Heart left ventricle (tissue), 16 donors: ENCODE measurements around the gene NKPD1. TPM values are rescaled to one million over a fixed set of nuclear protein-coding genes. Genes with fewer than 3 reads are reported as not detected.

Source experiments
- ATAC-seq, 4 donors: fragments of 200-7000 bp; cut with Tn5 transposase; one replicate each; pipeline ENCODE4 v1.9.1; 2020 to 2022; ENCODE audit warnings: moderate library complexity in 4 of 4, mild to moderate bottlenecking in 3 of 4, moderate number of reproducible peaks in 1 of 4
- DNase-seq, 5 donors: peaks; one replicate each; pipeline ENCODE4 v3.0.0-alpha.2; 2020
- H3K27ac ChIP-seq, 12 donors: fragments of 200-600 bp; sonication (generic) in 4 of 12; one replicate each; pipeline versions ENCODE4 v1.5.0 to v1.8.0; 2016 to 2022; ENCODE audit warnings: mild to moderate bottlenecking in 2 of 12
- H3K27me3 ChIP-seq, 9 donors: fragments of 200-600 bp; sonication (generic) in 2 of 9; one replicate each; pipeline versions ENCODE4 v1.5.1 to v1.8.0; 2016 to 2022; ENCODE audit warnings: mild to moderate bottlenecking in 3 of 9
- H3K36me3 ChIP-seq, 9 donors: fragments of 200-600 bp; sonication (generic) in 2 of 9; one replicate each; pipeline versions ENCODE4 v1.5.0 to v1.8.0; 2018 to 2022; ENCODE audit warnings: mild to moderate bottlenecking in 2 of 9
- H3K4me1 ChIP-seq, 12 donors: fragments of 200-600 bp; sonication (generic) in 4 of 12; one replicate each; pipeline versions ENCODE4 v1.5.0 to v1.8.0; 2016 to 2022; ENCODE audit warnings: mild to moderate bottlenecking in 3 of 12
- H3K4me3 ChIP-seq, 12 donors: fragments of 200-600 bp; sonication (generic) in 4 of 12; one replicate each; pipeline versions ENCODE4 v1.5.0 to v1.8.0; 2017 to 2022; ENCODE audit warnings: mild to moderate bottlenecking in 9 of 12, moderate library complexity in 4 of 12
- H3K9me3 ChIP-seq, 12 donors: fragments of 200-600 bp; sonication (generic) in 4 of 12; one replicate each; pipeline versions ENCODE4 v1.5.0 to v1.8.0; 2016 to 2022; ENCODE audit warnings: mild to moderate bottlenecking in 1 of 12
- CTCF ChIP-seq, 12 donors: fragments of 200-600 bp; sonication (generic) in 4 of 12; IDR thresholded peaks; one replicate each; pipeline versions ENCODE4 v1.5.0 to v1.8.0; 2018 to 2022; ENCODE audit warnings: antibody characterized with exemption in 12 of 12, mild to moderate bottlenecking in 5 of 12
- POLR2A ChIP-seq, 2 donors: fragments of 450-650 bp; IDR thresholded peaks; one replicate each; pipeline ENCODE4 v1.6.1; 2017; ENCODE audit warnings: antibody characterized with exemption in 2 of 2, mild to moderate bottlenecking in 2 of 2, moderate library complexity in 2 of 2
- WGBS, 4 donors: extraction: QIAGEN DNeasy Blood & Tissue Kit in 2 of 4; methylation state at CpG; one replicate each; pipeline versions ENCODE4 v1.1.5 to v1.1.7; 2013 to 2018; 5-methylcytosine and 5-hydroxymethylcytosine counted together
- intact Hi-C, 10 donors: fragments of 100-400 bp; cut with DNase I; formaldehyde crosslinking; loops; one replicate each; pipeline versions ENCODE4 v1.11.1 to v1.14.2; 2022
- polyA plus RNA-seq, 2 donors: library from polyadenylated mRNA; stranded (reverse); fragments of 200-250 nt; gene quantifications; one replicate each; pipeline ENCODE4 v1.2.3, GENCODE V29; 2013
- total RNA-seq, 9 donors: library from RNA; depleted of rRNA in 2 of 9; stranded (reverse); fragments of >200 nt in 2 of 9; fragmentation: NEBNext Ultra II Directional in 3 of 9; extraction: Animal tissue kit (Norgen Biotek cat#: 25700) in 3 of 9; gene quantifications; one replicate each; pipeline versions ENCODE4 v1.1.0 to v1.2.4, GENCODE V29; 2016 to 2023
- donor health status: ischemic (EF 13 %, LVEDD 7.1; RV severe dilation, severe dysfunction).
- donor health status: healthy with polysubstance abuse.
- donor health status: DM: no; HTN: yes; CAD: no.
- donor health status: DM: no; HTN: no; CAD: no.
- donor health status: ischemic (EF 25% LVEDD 6.9; RV normal size, moderate dysfunction).
- donor health status: ischemic (EF 25% LVEDD 5.7; RV mildly dilated, moderate dysfunction).
- donor health status: healthy.
- donor health status: DM: yes; HTN: yes; CAD: no.
- donor health status: ischemic (EF 35%, LVEDD 5.7; RV mildly dilated, moderate dysfunction).
- donor health status: nonischemic (EF 11% LVEDD 7.7; RV severe dilation, severe dysfunction).
- donor health status: DM: yes; HTN: yes; CAD: no.
- donor health status: PGD.
- donor health status: ischemic (EF 29% LVEDD 5.4; RV normal size, mild dysfunction).
- donor health status: nonischemic (EF 23%, LVEDD 6.1; RV moderate dilation, normal function).

Gene NKPD1
- total and polyA plus RNA-seq, 11 donors: 0.09 to 0.28 (median 0.14) TPM; not detected in 7

- no peak for TF ChIP-seq CTCF (IDR thresholded peaks at IDR 0.05)
- no peak for TF ChIP-seq POLR2A (IDR thresholded peaks at IDR 0.05)
- H3K4me1 ChIP-seq: peaks cover 0 to 32% (median 17%) of the 10 kb centered on the region in 12 donors
- ATAC-seq (no peak), DNase-seq (no peak)
- H3K4me3 ChIP-seq: no peak overlapping the region
- H3K9me3 ChIP-seq: no peaks in the 10 kb centered on the region
- no peak overlapping the region for H3K27ac ChIP-seq
- WGBS, 4 donors: 86 to 91% (median 87%) methylated on average over 4 of the region's 4 CpGs; no CpG with 5 or more reads in 1 of the 4 donors
- no peaks in the 10 kb centered on the region for H3K36me3 ChIP-seq
- no peaks in the 10 kb centered on the region for H3K27me3 ChIP-seq
- intact Hi-C loops: no loop called here
Measured at GRCh38 chr19:45114116-45114515, 46.7 kb downstream of the NKPD1 start.

- Histone ChIP-seq H3K36me3 (no peaks in the 10 kb centered on the region), H3K27me3 (no peaks in the 10 kb centered on the region), H3K9me3 (no peaks in the 10 kb centered on the region), H3K27ac (no peak overlapping the region), H3K4me1 (peaks cover 0 to 28% (median 15%) of the 10 kb centered on the region in 12 donors), H3K4me3 (no peak overlapping the region)
- DNase-seq (no peak), ATAC-seq (no peak)
- intact Hi-C loops: no loop called here
- TF ChIP-seq CTCF (IDR thresholded peaks at IDR 0.05) (no peak), POLR2A (IDR thresholded peaks at IDR 0.05) (no peak)
- 85 to 94% (median 86%) methylated on average over 8 to 9 of the region's 9 CpGs for WGBS, 4 donors
Measured at GRCh38 chr19:45113628-45114027, 47.2 kb downstream of the NKPD1 start.

- WGBS, 4 donors: 93 to 97% (median 94%) methylated on average over 10 to 11 of the region's 11 CpGs
- DNase-seq (no peak), ATAC-seq (no peak)
- no peak overlapping the region for H3K4me3 ChIP-seq
- no peaks in the 10 kb centered on the region for H3K36me3 ChIP-seq
- H3K4me1 ChIP-seq: peaks cover 0 to 16% (median 5%) of the 10 kb centered on the region in 12 donors
- no peaks in the 10 kb centered on the region for H3K27me3 ChIP-seq
- intact Hi-C loops: no loop called here
- H3K9me3 ChIP-seq: no peaks in the 10 kb centered on the region
- TF ChIP-seq CTCF (IDR thresholded peaks at IDR 0.05) (no peak), POLR2A (IDR thresholded peaks at IDR 0.05) (no peak)
- no peak overlapping the region for H3K27ac ChIP-seq
Measured at GRCh38 chr19:45112111-45112827, 48.5 kb downstream of the NKPD1 start.

Other genes with a start within 250 kb of the NKPD1 start
- gene APOC1, start 246.4 kb downstream of the NKPD1 start, total RNA-seq: 10 to 100 TPM in 2 of 9 donors, 1 to 10 TPM in 5, under 1 TPM in 1, not detected in 1; 0.83 to 84.7 (median 3.8) TPM
- gene APOC1, start 246.4 kb downstream of the NKPD1 start, polyA plus RNA-seq: 1 to 10 TPM; 1.1 to 2.1 TPM
- gene APOC4, start 218.7 kb downstream of the NKPD1 start, total RNA-seq: not detected
- gene APOC4, start 218.7 kb downstream of the NKPD1 start, polyA plus RNA-seq: not detected
- gene APOC2, start 214.9 kb downstream of the NKPD1 start, total RNA-seq: 1 to 10 TPM in 2 of 9 donors, under 1 TPM in 1, not detected in 6; 0.70 to 1.6 (median 1.3) TPM
- gene APOC2, start 214.9 kb downstream of the NKPD1 start, polyA plus RNA-seq: under 1 TPM in 1 of 2 donors, not detected in 1; 0.19 TPM
- 100 to 1,000 TPM in 3 of 9 donors, 10 to 100 TPM in 6; 89.2 to 118 (median 96.0) TPM for gene CLPTM1, start 205.6 kb downstream of the NKPD1 start, total RNA-seq
- gene CLPTM1, start 205.6 kb downstream of the NKPD1 start, polyA plus RNA-seq: 100 to 1,000 TPM in 1 of 2 donors, 10 to 100 TPM in 1; 90.9 to 120 TPM
- 10 to 100 TPM in 2 of 9 donors, 1 to 10 TPM in 7; 2.8 to 23.2 (median 6.7) TPM for gene RELB, start 159.5 kb downstream of the NKPD1 start, total RNA-seq
- gene RELB, start 159.5 kb downstream of the NKPD1 start, polyA plus RNA-seq: 10 to 100 TPM in 1 of 2 donors, 1 to 10 TPM in 1; 1.6 to 15.0 TPM
- gene CLASRP, start 121.9 kb downstream of the NKPD1 start, total RNA-seq: 10 to 100 TPM; 26.0 to 68.2 (median 32.4) TPM
- gene CLASRP, start 121.9 kb downstream of the NKPD1 start, polyA plus RNA-seq: 10 to 100 TPM; 25.8 to 47.5 TPM
- gene ZNF296, start 84.5 kb downstream of the NKPD1 start, total RNA-seq: 1 to 10 TPM in 1 of 9 donors, under 1 TPM in 6, not detected in 2; 0.16 to 1.2 (median 0.36) TPM
- under 1 TPM; 0.19 to 0.46 TPM for gene ZNF296, start 84.5 kb downstream of the NKPD1 start, polyA plus RNA-seq
- gene GEMIN7, start 81.7 kb downstream of the NKPD1 start, total RNA-seq: 10 to 100 TPM; 11.4 to 22.0 (median 17.0) TPM
- 10 to 100 TPM; 25.0 to 40.8 TPM for gene GEMIN7, start 81.7 kb downstream of the NKPD1 start, polyA plus RNA-seq
- 10 to 100 TPM; 16.0 to 33.7 (median 17.1) TPM for gene PPP1R37, start 67.8 kb downstream of the NKPD1 start, total RNA-seq
- 10 to 100 TPM; 24.0 to 27.9 TPM for gene PPP1R37, start 67.8 kb downstream of the NKPD1 start, polyA plus RNA-seq
- gene TRAPPC6A, start 17.3 kb upstream of the NKPD1 start, total RNA-seq: 10 to 100 TPM in 8 of 9 donors, 1 to 10 TPM in 1; 7.7 to 22.8 (median 18.6) TPM
- 10 to 100 TPM; 12.3 to 19.2 TPM for gene TRAPPC6A, start 17.3 kb upstream of the NKPD1 start, polyA plus RNA-seq
- gene BLOC1S3, start 17.8 kb upstream of the NKPD1 start, total RNA-seq: 1 to 10 TPM; 2.9 to 8.1 (median 4.8) TPM
- gene BLOC1S3, start 17.8 kb upstream of the NKPD1 start, polyA plus RNA-seq: 1 to 10 TPM; 2.0 to 8.0 TPM
- gene EXOC3L2, start 84.4 kb upstream of the NKPD1 start, total RNA-seq: 1 to 10 TPM in 4 of 9 donors, under 1 TPM in 5; 0.32 to 2.5 (median 0.85) TPM
- 1 to 10 TPM in 1 of 2 donors, under 1 TPM in 1; 0.88 to 1.3 TPM for gene EXOC3L2, start 84.4 kb upstream of the NKPD1 start, polyA plus RNA-seq
- 10 to 100 TPM; 25.5 to 46.9 (median 32.8) TPM for gene MARK4, start 90.3 kb upstream of the NKPD1 start, total RNA-seq
- 10 to 100 TPM; 18.0 to 28.5 TPM for gene MARK4, start 90.3 kb upstream of the NKPD1 start, polyA plus RNA-seq
- over 10,000 TPM in 1 of 9 donors, 1,000 to 10,000 TPM in 8; 1,947 to 11,128 (median 3,786) TPM for gene CKM, start 161.9 kb upstream of the NKPD1 start, total RNA-seq
- 1,000 to 10,000 TPM; 1,885 to 6,019 TPM for gene CKM, start 161.9 kb upstream of the NKPD1 start, polyA plus RNA-seq
- gene KLC3, start 179.8 kb upstream of the NKPD1 start, total RNA-seq: under 1 TPM in 4 of 9 donors, not detected in 5; 0.12 to 0.69 (median 0.30) TPM
- under 1 TPM in 1 of 2 donors, not detected in 1; 0.32 TPM for gene KLC3, start 179.8 kb upstream of the NKPD1 start, polyA plus RNA-seq
- gene ERCC2, start 209.6 kb upstream of the NKPD1 start, total RNA-seq: 10 to 100 TPM in 8 of 9 donors, 1 to 10 TPM in 1; 9.8 to 24.1 (median 13.9) TPM
- gene ERCC2, start 209.6 kb upstream of the NKPD1 start, polyA plus RNA-seq: 1 to 10 TPM; 5.8 to 8.4 TPM
- 100 to 1,000 TPM in 7 of 9 donors, 10 to 100 TPM in 2; 92.3 to 400 (median 139) TPM for gene PPP1R13L, start 244.1 kb upstream of the NKPD1 start, total RNA-seq
- 100 to 1,000 TPM; 102 to 174 TPM for gene PPP1R13L, start 244.1 kb upstream of the NKPD1 start, polyA plus RNA-seq
- 10 to 100 TPM in 1 of 9 donors, 1 to 10 TPM in 8; 4.4 to 10.6 (median 6.9) TPM for gene POLR1G, start 245.7 kb upstream of the NKPD1 start, total RNA-seq
- 1 to 10 TPM; 6.7 to 8.5 TPM for gene POLR1G, start 245.7 kb upstream of the NKPD1 start, polyA plus RNA-seq